GM12878 (cell line): ENCODE measurements around the gene OR2AK2. TPM values are rescaled to one million over a fixed set of nuclear protein-coding genes. Genes with fewer than 3 reads are reported as not detected.

Experiments
- ATAC-seq: fragments of 200-7000 bp; cut with Tn5 transposase; 3 replicates; pipeline ENCODE4 v1.9.1; 2020; ENCODE audit warnings: mild to moderate bottlenecking, moderate library complexity
- BruUV-seq: library from RNA; stranded (reverse); fragments of 400-500 nt; replicated peaks from 2 replicates; lab custom pipeline; 2021; lab: Mats Ljungman, UMichigan
- CTCF ChIA-PET: fragments of 300-600 bp; sonication (Branson Sonifier 250); formaldehyde crosslinking; extraction: SDS; loops from one replicate; lab custom pipeline; 2021; ENCODE audit warnings: inconsistent platforms; lab: Yijun Ruan, JAX
- POLR2A ChIA-PET: fragments of 350-600 bp; formaldehyde crosslinking; extraction: SDS; loops from one replicate; lab custom pipeline; 2021; ENCODE audit warnings: inconsistent platforms; lab: Charles Lee
- RAD21 ChIA-PET: fragments of 300-600 bp; sonication (Branson Sonifier 250); formaldehyde crosslinking; loops from one replicate; lab custom pipeline; 2023; ENCODE audit warnings: antibody characterized with exemption; ENCODE audit not compliant: unreplicated experiment; lab: Charles Lee
- SMC1A ChIA-PET: fragments of 300-600 bp; sonication (Branson Sonifier 250); formaldehyde crosslinking; loops from one replicate; lab custom pipeline; 2023; ENCODE audit not compliant: unreplicated experiment, uncharacterized antibody; lab: Charles Lee
- DNase-seq: peaks from one replicate; pipeline ENCODE4 v3.0.0-alpha.2; 2011; ENCODE audit warnings: low read depth, low spot score
- FAIRE-seq: peaks from 3 replicates; lab custom pipeline; 2011; peaks lifted over from hg19 to GRCh38; lab: Jason Lieb, UNC
- H2AFZ ChIP-seq: 2 replicates; pipeline ENCODE4 v1.6.0; 2011; ENCODE audit warnings: low read depth, low read length, control low read depth; ENCODE audit not compliant: control insufficient read depth
- H3K27ac ChIP-seq: 2 replicates; pipeline ENCODE4 v1.5.1; 2011; ENCODE audit warnings: control low read depth; ENCODE audit not compliant: control insufficient read depth, insufficient read depth
- H3K27me3 ChIP-seq, 2 experiments: replicated peaks in 1 of 2; 2 replicates each; pipeline versions ENCODE4 v1.6.0 to v1.6.1; 2011; ENCODE audit warnings: low read length in 1 of 2; ENCODE audit not compliant: control insufficient read depth in 2 of 2, insufficient read depth in 2 of 2
- H3K36me3 ChIP-seq, 2 experiments: 2 replicates each; pipeline ENCODE4 v1.5.1; 2011; ENCODE audit warnings: low read length in 1 of 2; ENCODE audit not compliant: control insufficient read depth in 2 of 2, insufficient read depth in 2 of 2
- H3K4me1 ChIP-seq: 2 replicates; pipeline ENCODE4 v1.6.1; 2011; ENCODE audit warnings: mild to moderate bottlenecking, low read length, moderate library complexity, mixed read lengths; ENCODE audit not compliant: control insufficient read depth, insufficient read depth
- H3K4me2 ChIP-seq: 2 replicates; pipeline ENCODE4 v1.6.0; 2011; ENCODE audit warnings: control low read depth; ENCODE audit not compliant: control insufficient read depth, insufficient read depth
- H3K4me3 ChIP-seq: fragments of 200-600 bp; sonication (generic); 2 replicates; pipeline ENCODE4 v1.5.1; 2016
- H3K79me2 ChIP-seq: 2 replicates; pipeline ENCODE4 v1.6.0; 2011; ENCODE audit warnings: low read length; ENCODE audit not compliant: control insufficient read depth, insufficient read depth
- H3K9ac ChIP-seq: 2 replicates; pipeline ENCODE4 v1.8.0; 2011; ENCODE audit warnings: low read length, control low read depth, mixed read lengths; ENCODE audit not compliant: control insufficient read depth, insufficient read depth
- H3K9me3 ChIP-seq: replicated peaks from 3 replicates; pipeline ENCODE4 v1.5.1; 2011; ENCODE audit warnings: mild to moderate bottlenecking, low read length; ENCODE audit not compliant: control insufficient read depth, insufficient read depth
- H4K20me1 ChIP-seq: 2 replicates; pipeline ENCODE4 v1.6.0; 2011; ENCODE audit not compliant: control insufficient read depth, insufficient read depth
- BMI1 ChIP-seq: fragments of 450-650 bp; IDR thresholded peaks from 2 replicates; pipeline ENCODE4 v1.6.1; 2016; ENCODE audit warnings: mild to moderate bottlenecking, moderate library complexity, borderline replicate concordance
- CREB1 ChIP-seq: IDR thresholded peaks from 2 replicates; pipeline ENCODE4 v1.6.1; 2012; ENCODE audit warnings: low read depth, mild to moderate bottlenecking, inconsistent platforms
- E2F4 ChIP-seq: IDR thresholded peaks from 2 replicates; pipeline ENCODE4 v1.6.1; 2012; ENCODE audit warnings: low read depth, low read length, improper control_type of control experiment
- E2F8 ChIP-seq: fragments of 450-650 bp; IDR thresholded peaks from 2 replicates; pipeline ENCODE4 v1.6.1; 2018; ENCODE audit warnings: mild to moderate bottlenecking, low read depth, moderate library complexity; ENCODE audit not compliant: partially characterized antibody
- EP300 ChIP-seq, 2 experiments: fragments of 150-350 bp in 1 of 2; IDR thresholded peaks; 2 replicates each; pipeline ENCODE4 v1.6.1; 2011 to 2012; ENCODE audit warnings: low read depth in 2 of 2, low read length in 2 of 2, borderline replicate concordance in 1 of 2, improper control_type of control experiment in 1 of 2, inconsistent platforms in 1 of 2; ENCODE audit not compliant: control insufficient read depth in 1 of 2
- NFIC ChIP-seq: IDR thresholded peaks from 2 replicates; pipeline ENCODE4 v1.6.1; 2012; ENCODE audit warnings: low read depth, mild to moderate bottlenecking, inconsistent platforms, low read length, moderate library complexity
- PAX5 ChIP-seq: IDR thresholded peaks from 2 replicates; pipeline ENCODE4 v1.6.1; 2011; ENCODE audit warnings: low read depth, low read length, borderline replicate concordance
- ZNF384 ChIP-seq: IDR thresholded peaks from 2 replicates; pipeline ENCODE4 v1.6.1; 2012; ENCODE audit warnings: low read depth, mild to moderate bottlenecking, low read length, improper control_type of control experiment, borderline replicate concordance
- ZNF592 ChIP-seq: fragments of 450-650 bp; IDR thresholded peaks from 2 replicates; pipeline ENCODE4 v1.6.1; 2017; ENCODE audit warnings: mild to moderate bottlenecking, moderate library complexity
- WGBS: methylation state at CpG from one replicate; pipeline ENCODE4 v1.1.6; 2016; ENCODE audit warnings: low lambda C conversion rate; ENCODE audit not compliant: insufficient replicate concordance, insufficient coverage; ENCODE audit errors: missing lambda C conversion rate; 5-methylcytosine and 5-hydroxymethylcytosine counted together
- in situ Hi-C: fragments of 300-500 bp; cut with MboI; formaldehyde crosslinking; loops from 9 replicates; pipeline ENCODE4 v1.14.3; 2018; ENCODE audit warnings: mixed read lengths
- intact Hi-C: fragments of 100-400 bp; cut with micrococcal nuclease; formaldehyde crosslinking; loops from one replicate; pipeline ENCODE4 v1.14.2; 2022; ENCODE audit not compliant: unreplicated experiment
- polyA plus RNA-seq, 11 experiments: library from polyadenylated mRNA; depleted of rRNA in 4 of 11; unstranded in 6 of 11; stranded (reverse) in 5 of 11; fragments of >200 nt; fragmentation: Nextera tagmentation in 4 of 11; fragmentation: Illumina TruSeq in 1 of 11; extraction: Ambion mirVana in 4 of 11; extraction: Trizol in 1 of 11; gene quantifications; 1 replicate in 1 of 11; 2 replicates in 10 of 11; pipeline versions ENCODE4 v1.2.1 to v1.2.3, GENCODE V29; 2011 to 2016; ENCODE audit warnings: inconsistent platforms in 2 of 11, missing spikeins in 2 of 11, low read depth in 1 of 11
- total RNA-seq, 4 experiments: library from RNA; depleted of rRNA in 3 of 4; stranded (reverse); fragments of >200 nt in 3 of 4; fragmentation: Illumina TruSeq in 1 of 4; extraction: Trizol in 1 of 4; gene quantifications; 2 replicates each; pipeline versions ENCODE4 v1.2.1 to v1.2.3, GENCODE V29; 2013 to 2021
- TF ChIP-seq, protein P1 (sequence below): fragments of 450-650 bp; IDR thresholded peaks from 2 replicates; pipeline ENCODE4 v1.6.1; 2017; ENCODE audit warnings: low read depth, mild to moderate bottlenecking, moderate library complexity

The OR2AK2 gene
- total and polyA plus RNA-seq, 10 of the 15 experiments (the other 5 are each of a cell fraction or from before 2014, with no cell fraction given): 0.11 to 0.13 TPM; not detected in 8

- no TSS peak for BruUV-seq
- H3K27me3 ChIP-seq: no peaks in the 10 kb centered on the region; a peak in 1 of 4 replicates
Measured at GRCh38 chr1:247919952-247920351, 45.1 kb upstream of the OR2AK2 start, which contains the start of gene OR2T8. OR2T8 (plus strand) TSS chr1:247920252; CDS start chr1:247921018, 766 bp downstream.

More at GRCh38 chr1:247919952-247920351, 45.1 kb upstream of the OR2AK2 start, which contains the start of gene OR2T8:
- H3K36me3 ChIP-seq: no peaks in the 10 kb centered on the region
- CTCF ChIA-PET: no interaction called here
- RAD21 ChIA-PET: no interaction called here
- FAIRE-seq (no peak), ATAC-seq (no peak), DNase-seq (no peak)
- H3K9ac ChIP-seq: no peak within 1 kb of the TSS
- intact Hi-C loops (no loop called here), in situ Hi-C loops (no loop called here)
- H3K9me3 ChIP-seq: no peaks in the 10 kb centered on the region
- WGBS: 48% methylated on average over 2 of the region's 2 CpGs
- no peak within 1 kb of the TSS for H3K4me3 ChIP-seq
- SMC1A ChIA-PET: no interaction called here
- no peak within 1 kb of the TSS for H3K4me2 ChIP-seq
- POLR2A ChIA-PET: no interaction called here
- no peaks in the 10 kb centered on the region for H3K79me2 ChIP-seq
- H2AFZ ChIP-seq: no peak within 1 kb of the TSS
- no peaks in the 10 kb centered on the region for H4K20me1 ChIP-seq
- H3K27ac ChIP-seq: no peak within 1 kb of the TSS
- TF ChIP-seq E2F4: no peak
- no peak for TF ChIP-seq CREB1
- no peak for TF ChIP-seq E2F8
- no peak for TF ChIP-seq ZNF384
- TF ChIP-seq ZNF592: no peak
- TF ChIP-seq, protein P1, sequence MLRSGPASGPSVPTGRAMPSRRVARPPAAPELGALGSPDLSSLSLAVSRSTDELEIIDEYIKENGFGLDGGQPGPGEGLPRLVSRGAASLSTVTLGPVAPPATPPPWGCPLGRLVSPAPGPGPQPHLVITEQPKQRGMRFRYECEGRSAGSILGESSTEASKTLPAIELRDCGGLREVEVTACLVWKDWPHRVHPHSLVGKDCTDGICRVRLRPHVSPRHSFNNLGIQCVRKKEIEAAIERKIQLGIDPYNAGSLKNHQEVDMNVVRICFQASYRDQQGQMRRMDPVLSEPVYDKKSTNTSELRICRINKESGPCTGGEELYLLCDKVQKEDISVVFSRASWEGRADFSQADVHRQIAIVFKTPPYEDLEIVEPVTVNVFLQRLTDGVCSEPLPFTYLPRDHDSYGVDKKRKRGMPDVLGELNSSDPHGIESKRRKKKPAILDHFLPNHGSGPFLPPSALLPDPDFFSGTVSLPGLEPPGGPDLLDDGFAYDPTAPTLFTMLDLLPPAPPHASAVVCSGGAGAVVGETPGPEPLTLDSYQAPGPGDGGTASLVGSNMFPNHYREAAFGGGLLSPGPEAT: no peak
- no peak for TF ChIP-seq BMI1
- TF ChIP-seq PAX5: no peak
- TF ChIP-seq EP300 (IDR thresholded peaks at IDR 0.05; ENCODE audit: borderline replicate concordance in 1 of 2, control insufficient read depth in 1 of 2, low read depth in 2 of 2, low read length in 2 of 2): no peak
- no peak for TF ChIP-seq NFIC
- H3K4me1 ChIP-seq: no peaks in the 10 kb centered on the region
